Stimulated activated CD4-positive, alpha-beta T cell treated with anti-CD3 and anti-CD28 coated beads, TNF-alpha, amount 100 ng/mL, for 48 hours (primary cell): ENCODE measurements around the gene HEXIM1.

Experiments
- DNase-seq, 3 donors: peaks; one replicate each; pipeline ENCODE4 v3.0.0-alpha.2; 2020; ENCODE audit warnings: low read depth in 3 of 3

HEXIM1 gene

GRCh38 chr17:45129940-45130680 is 18.2 kb upstream of the HEXIM1 start:
- DNase-seq = no peak

- no peak for DNase-seq
Observed at GRCh38 chr17:45130681-45131615, 17.3 kb upstream of the HEXIM1 start.

DNA sequence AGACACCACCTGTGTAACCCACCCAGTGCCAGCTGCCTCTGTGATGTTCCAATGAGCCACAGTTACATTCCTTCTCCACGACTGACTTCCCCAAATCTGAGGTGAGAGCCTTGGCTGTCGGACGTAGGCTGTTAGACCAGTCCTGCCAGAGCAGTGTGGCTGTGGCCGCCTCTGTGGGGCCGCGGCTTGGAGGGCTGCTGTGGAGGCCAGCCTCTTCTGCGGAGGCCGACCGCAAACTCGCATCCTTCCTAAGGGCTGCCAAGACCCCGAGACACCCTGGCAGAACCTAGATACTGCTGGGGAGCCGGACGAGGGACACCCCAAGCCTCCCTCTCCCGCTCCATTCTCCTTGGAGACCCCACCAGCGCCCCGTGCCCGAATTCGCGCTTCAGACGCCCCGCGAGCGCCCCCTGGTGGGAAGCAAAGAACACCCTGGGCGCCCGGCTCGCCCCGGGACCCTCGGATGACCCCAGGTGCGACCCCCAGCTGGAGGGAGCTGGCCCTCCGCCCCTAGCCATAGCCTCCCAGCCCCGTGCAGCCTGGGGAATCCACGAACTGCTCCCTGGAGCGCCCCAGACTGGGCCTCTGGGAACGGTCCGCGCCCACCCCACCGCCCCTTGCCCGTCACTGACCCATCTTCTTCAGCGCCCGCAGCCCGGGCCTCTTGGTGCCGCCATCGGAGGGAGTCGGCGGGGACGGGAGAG is 16.5 kb upstream of the HEXIM1 start:
- DNase-seq = peak in 2 of 3 donors; percentile 45 to 47

- DNase-seq = no peak
Observed at GRCh38 chr17:45132320-45132571, 16.0 kb upstream of the HEXIM1 start, which contains the start of gene PLCD3. Gene PLCD3 (minus strand): TSS chr17:45132515. CDS start chr17:45132410, 105 bp downstream.

DNA sequence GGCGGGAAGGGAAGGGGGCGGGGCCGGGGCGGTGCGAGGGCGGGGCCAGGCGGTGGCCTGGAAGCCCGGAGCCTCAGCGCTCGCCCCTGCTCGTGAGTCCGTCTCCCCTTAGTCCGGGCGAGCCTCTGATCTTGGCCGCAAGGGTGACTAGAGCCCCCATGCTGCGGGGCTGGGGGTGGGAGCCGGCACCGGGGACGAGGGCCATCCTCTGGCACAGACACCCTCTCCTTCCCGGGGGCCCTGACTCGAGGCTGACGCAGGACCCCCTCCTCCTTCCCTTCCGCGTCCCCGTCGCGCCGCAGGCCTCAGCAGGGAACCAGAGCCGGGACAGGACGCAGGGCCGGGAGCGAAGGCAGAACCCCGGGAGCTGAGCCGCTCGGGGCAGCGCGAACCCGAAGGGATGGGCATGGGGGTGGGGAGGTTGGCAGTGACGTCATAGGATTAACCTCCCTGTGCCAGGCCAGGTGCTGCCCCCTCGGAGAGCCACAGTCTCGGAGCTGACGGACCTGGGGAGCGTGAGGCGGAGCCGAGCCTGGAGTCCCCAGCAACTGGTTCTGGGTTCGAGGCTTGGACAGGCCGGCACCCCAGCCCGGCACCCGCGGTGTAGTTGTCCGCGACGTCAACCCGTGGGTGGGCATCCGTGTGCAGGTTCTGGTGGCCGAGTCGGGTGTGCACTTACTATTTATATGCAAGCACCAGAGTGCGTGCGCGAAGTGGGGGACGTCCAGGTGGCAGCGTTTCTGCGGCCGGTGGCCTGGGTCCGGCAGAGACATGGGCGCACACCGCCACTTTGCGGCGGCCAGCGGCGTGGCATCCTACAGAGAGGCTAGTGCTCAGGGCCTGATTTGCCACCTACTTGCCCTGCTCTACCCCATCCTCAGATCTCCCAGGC is 15.5 kb upstream of the HEXIM1 start:
- peak in 2 of 3 donors; percentile 46 to 78 for DNase-seq

- DNase-seq = peak; percentile 93 to 97 (median 95)
Observed at GRCh38 chr17:45135192-45135977, 12.9 kb upstream of the HEXIM1 start, which contains the start of gene ACBD4. Gene ACBD4 (plus strand): TSS chr17:45135687. CDS start chr17:45136145, 458 bp downstream.

GRCh38 chr17:45135978-45136791 is 12.1 kb upstream of the HEXIM1 start:
- no peak for DNase-seq

GRCh38 chr17:45136846-45137560 is 11.3 kb upstream of the HEXIM1 start:
- no peak for DNase-seq

- no peak for DNase-seq
Observed at GRCh38 chr17:45137561-45138305, 10.5 kb upstream of the HEXIM1 start.

GRCh38 chr17:45138911-45139532 is 9.3 kb upstream of the HEXIM1 start:
- no peak for DNase-seq

GRCh38 chr17:45139533-45139920 is 8.7 kb upstream of the HEXIM1 start:
- DNase-seq = no peak

DNA sequence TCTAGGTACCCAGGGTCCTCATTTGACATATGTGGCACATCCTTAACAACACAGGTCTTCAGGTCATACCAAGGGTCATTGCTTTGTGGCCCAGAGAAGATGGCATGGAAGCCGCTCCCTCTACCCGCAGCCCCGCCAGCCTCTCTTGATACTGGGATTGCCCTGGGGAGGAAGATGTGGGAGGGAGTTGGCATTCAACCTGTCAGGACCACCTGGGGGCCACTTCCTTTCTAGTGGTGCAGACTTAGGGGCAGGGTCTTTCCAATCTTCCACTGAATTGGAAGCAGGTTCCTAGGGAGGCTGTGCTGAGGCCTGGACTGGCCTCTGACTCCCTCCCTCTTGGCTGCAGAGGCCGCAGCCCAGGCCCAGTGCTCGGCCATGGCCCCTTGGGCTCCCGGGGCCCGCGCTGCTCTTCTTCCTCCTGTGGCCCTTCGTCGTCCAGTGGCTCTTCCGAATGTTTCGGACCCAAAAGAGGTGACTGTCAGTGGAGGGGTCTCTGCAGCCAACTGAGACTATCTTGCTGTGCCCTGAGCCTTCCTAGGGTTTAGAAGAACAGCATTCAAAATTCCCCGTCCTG is 5.1 kb upstream of the HEXIM1 start:
- DNase-seq = no peak

DNA sequence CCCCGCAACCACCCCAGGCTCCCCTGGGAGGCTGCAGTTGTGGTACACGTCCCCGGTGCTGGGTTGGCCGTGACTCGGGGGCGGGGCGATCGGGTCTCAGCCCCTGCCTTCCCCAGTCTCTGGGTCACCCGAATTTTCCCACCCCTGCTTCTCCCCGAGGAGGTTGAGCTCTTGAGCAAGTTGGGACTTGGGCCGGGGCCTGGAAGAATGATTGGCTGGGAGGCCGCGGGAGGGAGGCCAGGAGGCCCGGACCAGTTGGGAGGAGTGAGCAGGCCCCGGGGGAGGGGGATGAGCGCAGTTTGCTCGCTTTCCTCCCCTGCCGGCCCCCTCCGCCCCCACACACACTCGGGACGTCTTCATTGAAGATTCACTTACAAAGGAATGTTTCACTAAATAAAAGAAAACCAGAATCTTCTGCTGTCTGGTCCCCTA is 4.5 kb upstream of the HEXIM1 start:
- DNase-seq = no peak

- DNase-seq = no peak
Observed at GRCh38 chr17:45144199-45145034, 3.9 kb upstream of the HEXIM1 start.

- no peak for DNase-seq
Observed at GRCh38 chr17:45145035-45145389, 3.3 kb upstream of the HEXIM1 start.

- DNase-seq = no peak
Observed at GRCh38 chr17:45146166-45146565, 2.1 kb upstream of the HEXIM1 start.

DNA sequence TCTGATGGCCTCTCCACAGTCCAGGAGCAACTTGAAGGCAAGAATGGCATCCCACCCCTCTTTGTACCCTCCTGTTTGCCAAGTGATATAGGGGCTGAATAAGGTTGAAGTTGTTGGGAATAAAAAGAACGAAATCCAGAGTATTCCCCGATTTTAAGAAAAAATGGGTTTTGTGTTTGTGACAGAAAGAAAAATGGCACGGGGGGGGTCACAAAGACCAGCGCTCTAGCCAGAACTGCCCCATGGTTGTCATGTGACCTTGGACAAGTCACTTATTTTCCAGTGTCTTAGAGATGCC is 1.7 kb upstream of the HEXIM1 start:
- no peak for DNase-seq
